HepG2 (cell line): Measurements from ENCODE around the gene HSF2BP. TPM values are rescaled to one million over a fixed set of nuclear protein-coding genes. Genes with fewer than 3 reads are reported as not detected.

Experiments used
- AKAP8 ChIP-seq: sonication (generic); formaldehyde crosslinking; IDR thresholded peaks from 2 replicates; pipeline ENCODE4 v1.5.1; 2020; ENCODE audit warnings: mild to moderate bottlenecking, missing genetic modification reagents
- ATF6 ChIP-seq: sonication (generic); formaldehyde crosslinking; conservative IDR thresholded peaks from 2 replicates; pipeline ENCODE4 v1.4.0; 2020; ENCODE audit warnings: missing genetic modification reagents
- ELF1 ChIP-seq: sonication (generic); formaldehyde crosslinking; IDR thresholded peaks from 2 replicates; pipeline ENCODE4 v1.4.0; 2020; ENCODE audit warnings: missing genetic modification reagents
- FOXJ3 ChIP-seq: sonication (generic); formaldehyde crosslinking; IDR thresholded peaks from 2 replicates; pipeline ENCODE4 v1.4.0; 2020; ENCODE audit warnings: missing genetic modification reagents, mild to moderate bottlenecking, borderline replicate concordance
- IRX3 ChIP-seq: sonication (generic); formaldehyde crosslinking; IDR thresholded peaks from 2 replicates; pipeline ENCODE4 v1.8.1; 2023; ENCODE audit warnings: mild to moderate bottlenecking, low read depth, missing genetic modification reagents, borderline replicate concordance
- NFRKB ChIP-seq: fragments of 450-650 bp; IDR thresholded peaks from 2 replicates; pipeline ENCODE4 v1.6.1; 2017
- SALL1 ChIP-seq: sonication (generic); formaldehyde crosslinking; IDR thresholded peaks from 2 replicates; pipeline ENCODE4 v1.8.0; 2022; ENCODE audit warnings: mild to moderate bottlenecking, missing genetic modification reagents
- SMAD1 ChIP-seq: sonication (generic); formaldehyde crosslinking; IDR thresholded peaks from 2 replicates; pipeline ENCODE4 v1.4.0; 2020; ENCODE audit warnings: missing genetic modification reagents, low read depth, mild to moderate bottlenecking, borderline replicate concordance
- TFAP4 ChIP-seq: sonication (generic); IDR thresholded peaks from 2 replicates; pipeline ENCODE4 v1.6.1; 2016; ENCODE audit warnings: low read depth, borderline replicate concordance
- THAP7 ChIP-seq: sonication (generic); formaldehyde crosslinking; IDR thresholded peaks from 2 replicates; pipeline ENCODE4 v1.8.1; 2023; ENCODE audit warnings: mild to moderate bottlenecking, missing genetic modification reagents
- ZBTB1 ChIP-seq: sonication (generic); formaldehyde crosslinking; IDR thresholded peaks from 2 replicates; pipeline ENCODE4 v1.4.0; 2020; ENCODE audit warnings: missing genetic modification reagents, borderline replicate concordance
- ZBTB3 ChIP-seq: sonication (generic); formaldehyde crosslinking; IDR thresholded peaks from 2 replicates; pipeline ENCODE4 v1.4.0; 2020; ENCODE audit warnings: low read depth, mild to moderate bottlenecking, moderate library complexity, missing genetic modification reagents, borderline replicate concordance
- ZFAT ChIP-seq: sonication (generic); formaldehyde crosslinking; conservative IDR thresholded peaks from 2 replicates; pipeline ENCODE4 v1.8.1; 2023; ENCODE audit warnings: missing genetic modification reagents, inconsistent platforms
- ZNF234 ChIP-seq: sonication (generic); formaldehyde crosslinking; conservative IDR thresholded peaks from 2 replicates; pipeline ENCODE4 v1.5.1; 2020; ENCODE audit warnings: mild to moderate bottlenecking, missing genetic modification reagents
- ZNF44 ChIP-seq: sonication (generic); formaldehyde crosslinking; IDR thresholded peaks from 2 replicates; pipeline ENCODE4 v1.5.1; 2020; ENCODE audit warnings: mild to moderate bottlenecking, missing genetic modification reagents
- ZNF644 ChIP-seq: IDR thresholded peaks from 2 replicates; pipeline ENCODE4 v1.6.1; 2016; ENCODE audit warnings: low read depth
- ZNF776 ChIP-seq: sonication (generic); formaldehyde crosslinking; IDR thresholded peaks from 2 replicates; pipeline ENCODE4 v1.4.0; 2020; ENCODE audit warnings: mild to moderate bottlenecking, missing genetic modification reagents
- ZSCAN31 ChIP-seq: sonication (generic); formaldehyde crosslinking; IDR thresholded peaks from 2 replicates; pipeline ENCODE4 v1.5.0; 2020; ENCODE audit warnings: low read depth, mild to moderate bottlenecking, missing genetic modification reagents
- ZZZ3 ChIP-seq: sonication (generic); formaldehyde crosslinking; IDR thresholded peaks from 2 replicates; pipeline ENCODE4 v1.4.0; 2020; ENCODE audit warnings: missing genetic modification reagents, mild to moderate bottlenecking, borderline replicate concordance
- polyA plus RNA-seq, 8 experiments: library from polyadenylated mRNA; depleted of rRNA in 3 of 8; stranded (reverse) in 7 of 8; unstranded in 1 of 8; fragments of >200 nt; fragmentation: Illumina TruSeq in 4 of 8; extraction: Trizol in 4 of 8; gene quantifications; 2 replicates each; pipeline versions ENCODE4 v1.2.1 to v1.2.3, GENCODE V29; 2011 to 2016; ENCODE audit warnings: low read depth in 4 of 8, missing spikeins in 1 of 8, mixed read lengths in 1 of 8; ENCODE audit not compliant: insufficient read depth in 1 of 8
- total RNA-seq, 5 experiments: library from RNA; depleted of rRNA; stranded (reverse); fragments of >200 nt; fragmentation: Illumina TruSeq; extraction: Trizol; gene quantifications; 2 replicates each; pipeline ENCODE4 v1.2.3, GENCODE V29; 2016; ENCODE audit warnings: low read depth in 1 of 5
- TF ChIP-seq, protein P1 (sequence below): sonication (generic); formaldehyde crosslinking; IDR thresholded peaks from 2 replicates; pipeline ENCODE4 v1.4.0; 2020; ENCODE audit warnings: missing genetic modification reagents, mild to moderate bottlenecking, borderline replicate concordance
- TF ChIP-seq, protein P2 (sequence below): sonication (generic); formaldehyde crosslinking; IDR thresholded peaks from 2 replicates; pipeline ENCODE4 v1.4.0; 2020; ENCODE audit warnings: mild to moderate bottlenecking, missing genetic modification reagents

Gene HSF2BP
- total and polyA plus RNA-seq, 2 of the 13 experiments (the other 11 are each of a cell fraction or from before 2014, with no cell fraction given) = 0.67 to 2.2 TPM

- TF ChIP-seq, protein P1, sequence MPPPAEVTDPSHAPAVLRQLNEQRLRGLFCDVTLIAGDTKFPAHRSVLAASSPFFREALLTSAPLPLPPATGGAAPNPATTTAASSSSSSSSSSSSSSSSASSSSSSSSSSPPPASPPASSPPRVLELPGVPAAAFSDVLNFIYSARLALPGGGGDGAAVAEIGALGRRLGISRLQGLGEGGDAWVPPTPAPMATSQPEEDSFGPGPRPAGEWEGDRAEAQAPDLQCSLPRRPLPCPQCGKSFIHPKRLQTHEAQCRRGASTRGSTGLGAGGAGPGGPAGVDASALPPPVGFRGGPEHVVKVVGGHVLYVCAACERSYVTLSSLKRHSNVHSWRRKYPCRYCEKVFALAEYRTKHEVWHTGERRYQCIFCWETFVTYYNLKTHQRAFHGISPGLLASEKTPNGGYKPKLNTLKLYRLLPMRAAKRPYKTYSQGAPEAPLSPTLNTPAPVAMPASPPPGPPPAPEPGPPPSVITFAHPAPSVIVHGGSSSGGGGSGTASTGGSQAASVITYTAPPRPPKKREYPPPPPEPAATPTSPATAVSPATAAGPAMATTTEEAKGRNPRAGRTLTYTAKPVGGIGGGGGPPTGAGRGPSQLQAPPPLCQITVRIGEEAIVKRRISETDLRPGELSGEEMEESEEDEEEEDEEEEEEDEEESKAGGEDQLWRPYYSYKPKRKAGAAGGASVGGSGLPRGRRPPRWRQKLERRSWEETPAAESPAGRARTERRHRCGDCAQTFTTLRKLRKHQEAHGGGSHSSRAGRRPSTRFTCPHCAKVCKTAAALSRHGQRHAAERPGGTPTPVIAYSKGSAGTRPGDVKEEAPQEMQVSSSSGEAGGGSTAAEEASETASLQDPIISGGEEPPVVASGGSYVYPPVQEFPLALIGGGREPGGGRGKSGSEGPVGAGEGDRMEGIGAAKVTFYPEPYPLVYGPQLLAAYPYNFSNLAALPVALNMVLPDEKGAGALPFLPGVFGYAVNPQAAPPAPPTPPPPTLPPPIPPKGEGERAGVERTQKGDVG (CRISPR knock-in tag) = peak; percentile 83
- peak; percentile 32; the same call in 1 of the 2 replicates for TF ChIP-seq FOXJ3 (CRISPR knock-in tag)
- peak; percentile 45; the same call in 1 of the 2 replicates for TF ChIP-seq ZZZ3 (CRISPR knock-in tag)
- TF ChIP-seq AKAP8 (CRISPR knock-in tag) = peak; percentile 58; the same call in 1 of the 2 replicates
- TF ChIP-seq IRX3 (CRISPR knock-in tag) = peak; percentile 93; the same call in 1 of the 2 replicates
- 0 out of 2 replicates have a peak, but pooled peaks have one; percentile 31 for TF ChIP-seq SMAD1 (CRISPR knock-in tag)
- no peak; the same call in 1 of the 2 replicates for TF ChIP-seq ZBTB3 (CRISPR knock-in tag)
- no peak for TF ChIP-seq ZNF644 (CRISPR knock-in tag)
- TF ChIP-seq, protein P2, sequence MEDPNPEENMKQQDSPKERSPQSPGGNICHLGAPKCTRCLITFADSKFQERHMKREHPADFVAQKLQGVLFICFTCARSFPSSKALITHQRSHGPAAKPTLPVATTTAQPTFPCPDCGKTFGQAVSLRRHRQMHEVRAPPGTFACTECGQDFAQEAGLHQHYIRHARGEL = no peak
- TF ChIP-seq ELF1 (CRISPR knock-in tag) = 0 out of 2 replicates have a peak, but pooled peaks have one; percentile 34
- peak; percentile 94 for TF ChIP-seq ZFAT
- TF ChIP-seq ZSCAN31 (CRISPR knock-in tag) = peak; percentile 97
- no peak for TF ChIP-seq ZBTB1 (CRISPR knock-in tag)
- TF ChIP-seq ZNF44 = no peak
- TF ChIP-seq ZNF234 (CRISPR knock-in tag) = 0 out of 2 replicates have a peak, but pooled peaks have one; percentile 19
- TF ChIP-seq SALL1 (CRISPR knock-in tag) = peak; percentile 96
- TF ChIP-seq TFAP4 = peak; percentile 69; the same call in 1 of the 2 replicates
- TF ChIP-seq ATF6 (CRISPR knock-in tag) = no peak
- TF ChIP-seq THAP7 (CRISPR knock-in tag) = no peak
- TF ChIP-seq NFRKB = no peak
- TF ChIP-seq ZNF776 (CRISPR knock-in tag) = peak; percentile 98
Measured at GRCh38 chr21:43659136-43660000, at the start of gene HSF2BP, which contains the start of gene RRP1B (continued).
